ENCODE measurements around the gene TFAP2C.

Gene TFAP2C

GRCh38 chr20:56676001-56676400, 46.9 kb downstream of the TFAP2C start:
- Histone ChIP-seq H2AFZ (ENCODE audit: insufficient read depth, low read length, poor library complexity) (no peak overlapping the region), H3K79me1 (ENCODE audit: low read length) (no peaks in the 10 kb centered on the region), H3K4ac (ENCODE audit: low read depth, low read length) (no peak overlapping the region), H3K27ac (ENCODE audit: low read depth, low read length) (no peak overlapping the region), H3K14ac (ENCODE audit: low read length) (no peak overlapping the region), H2BK120ac (ENCODE audit: insufficient read depth, low read length, poor library complexity) (no peak overlapping the region), H4K12ac (ENCODE audit: low read depth, low read length) (no peak overlapping the region), H3K9ac (ENCODE audit: low read length) (no peak overlapping the region), H3K23ac (ENCODE audit: low read length) (no peak overlapping the region), H2BK5ac (ENCODE audit: low read depth, low read length, poor library complexity) (no peak overlapping the region), H3K4me3 (ENCODE audit: low read depth, low read length) (no peak overlapping the region), H4K8ac (ENCODE audit: low read depth, low read length) (no peak overlapping the region), H3K9me3 (ENCODE audit: insufficient read depth, low read depth, low read length) (no peaks in the 10 kb centered on the region), H3K4me1 (ENCODE audit: control insufficient read depth in 1 of 2, insufficient read depth in 2 of 2, low read length in 2 of 2) (no peaks in the 10 kb centered on the region), H3K36me3 (ENCODE audit: control insufficient read depth in 1 of 2, insufficient read depth in 2 of 2, low read length in 2 of 2) (no peaks in the 10 kb centered on the region), H4K91ac (ENCODE audit: low read depth, low read length) (no peak overlapping the region), H3K27me3 (ENCODE audit: insufficient read depth, low read length) (no peaks in the 10 kb centered on the region), H3K18ac (ENCODE audit: low read length) (no peak overlapping the region), H3K79me2 (ENCODE audit: control insufficient read depth, insufficient read depth, low read length, poor library complexity) (no peaks in the 10 kb centered on the region), H2BK12ac (ENCODE audit: low read length) (no peak overlapping the region), H2AK5ac (ENCODE audit: low read length) (no peak overlapping the region), H3K4me2 (ENCODE audit: low read length) (no peak overlapping the region)
- DNase-seq: no peak
- no CpG with 5 or more reads among the region's 12 CpGs for WGBS (ENCODE audit: extremely low coverage, insufficient coverage, insufficient read length)

DNA sequence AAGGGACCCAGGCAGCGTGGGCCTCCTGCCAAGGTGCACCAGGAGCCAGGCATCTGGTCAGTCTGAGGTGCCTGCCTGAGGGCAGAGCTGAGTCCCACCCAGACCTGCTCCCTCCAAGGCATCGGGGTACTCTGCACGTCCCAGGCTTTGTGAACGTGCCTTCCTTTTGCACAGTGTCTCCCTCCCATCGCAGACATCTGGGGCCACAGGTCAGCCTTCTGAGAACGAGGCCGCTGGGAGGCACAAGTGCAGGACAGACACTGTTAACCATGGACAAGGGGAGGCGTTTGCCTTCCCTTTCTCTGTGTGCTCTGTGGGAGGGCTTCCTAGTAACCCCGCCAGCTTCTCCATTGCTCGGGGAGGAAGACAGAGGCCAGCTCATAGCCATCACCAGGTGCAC, 47.6 kb downstream of the TFAP2C start:
- Histone ChIP-seq H3K4me3 (ENCODE audit: low read depth, low read length) (no peak overlapping the region), H3K9me3 (ENCODE audit: insufficient read depth, low read depth, low read length) (no peaks in the 10 kb centered on the region), H3K4ac (ENCODE audit: low read depth, low read length) (no peak overlapping the region), H3K14ac (ENCODE audit: low read length) (no peak overlapping the region), H4K91ac (ENCODE audit: low read depth, low read length) (no peak overlapping the region), H3K27ac (ENCODE audit: low read depth, low read length) (no peak overlapping the region), H3K36me3 (ENCODE audit: control insufficient read depth in 1 of 2, insufficient read depth in 2 of 2, low read length in 2 of 2) (no peaks in the 10 kb centered on the region), H3K23ac (ENCODE audit: low read length) (no peak overlapping the region), H3K4me1 (ENCODE audit: control insufficient read depth in 1 of 2, insufficient read depth in 2 of 2, low read length in 2 of 2) (no peaks in the 10 kb centered on the region), H2AFZ (ENCODE audit: insufficient read depth, low read length, poor library complexity) (no peak overlapping the region), H4K12ac (ENCODE audit: low read depth, low read length) (no peak overlapping the region), H3K9ac (ENCODE audit: low read length) (no peak overlapping the region), H2BK5ac (ENCODE audit: low read depth, low read length, poor library complexity) (no peak overlapping the region), H3K18ac (ENCODE audit: low read length) (no peak overlapping the region), H3K4me2 (ENCODE audit: low read length) (no peak overlapping the region), H3K27me3 (ENCODE audit: insufficient read depth, low read length) (no peaks in the 10 kb centered on the region), H4K8ac (ENCODE audit: low read depth, low read length) (no peak overlapping the region), H2BK120ac (ENCODE audit: insufficient read depth, low read length, poor library complexity) (no peak overlapping the region), H3K79me1 (ENCODE audit: low read length) (no peaks in the 10 kb centered on the region), H3K79me2 (ENCODE audit: control insufficient read depth, insufficient read depth, low read length, poor library complexity) (no peaks in the 10 kb centered on the region), H2AK5ac (ENCODE audit: low read length) (peak overlapping the region; percentile 12), H2BK12ac (ENCODE audit: low read length) (no peak overlapping the region)
- no CpG with 5 or more reads among the region's 10 CpGs for WGBS (ENCODE audit: extremely low coverage, insufficient coverage, insufficient read length)
- no peak for DNase-seq

DNA sequence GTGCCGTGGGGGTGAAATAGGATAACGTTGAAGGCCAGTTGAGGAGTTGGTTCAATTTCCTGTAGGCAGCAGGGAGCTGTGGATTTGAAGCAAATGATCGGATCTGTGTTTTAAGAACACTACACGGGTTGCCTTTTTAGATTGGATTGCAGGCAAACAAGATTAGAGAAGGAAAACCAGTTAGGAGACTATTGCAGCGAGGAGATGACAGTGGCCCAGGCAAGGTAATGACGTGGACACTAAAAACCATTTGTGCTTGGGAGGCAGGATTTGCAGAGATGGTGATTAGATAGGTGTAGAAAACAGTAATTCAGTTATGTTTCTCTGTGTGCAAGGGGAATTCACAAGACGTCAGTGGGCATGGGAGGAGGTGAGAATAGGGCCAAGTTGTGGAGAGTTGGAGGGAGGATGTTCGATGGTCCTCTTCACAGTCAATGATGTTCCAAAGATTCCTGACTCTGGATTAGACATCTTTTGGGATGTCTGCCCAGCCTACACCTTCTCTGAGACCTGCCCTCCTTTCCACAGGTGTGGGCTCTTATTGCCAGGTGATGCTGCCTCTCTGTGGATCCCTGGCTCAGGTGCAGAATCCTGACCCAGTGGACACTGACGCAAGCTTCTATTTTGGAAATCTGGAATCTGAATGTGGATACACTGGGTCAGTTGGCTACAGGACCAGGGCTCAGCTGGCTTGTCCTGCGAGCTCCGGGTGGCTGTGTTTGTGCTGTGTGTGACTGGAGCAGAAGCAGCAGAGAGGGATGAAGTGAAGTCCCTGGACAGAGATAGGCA, 54.2 kb downstream of the TFAP2C start:
- H3K36me3 ChIP-seq (ENCODE audit: control insufficient read depth in 1 of 2, insufficient read depth in 2 of 2, low read length in 2 of 2): no peaks in the 10 kb centered on the region
- peaks cover 0 to 2% of the 10 kb centered on the region in 2 experiments for H3K4me1 ChIP-seq (ENCODE audit: control insufficient read depth in 1 of 2, insufficient read depth in 2 of 2, low read length in 2 of 2)
- no peaks in the 10 kb centered on the region for H3K79me2 ChIP-seq (ENCODE audit: control insufficient read depth, insufficient read depth, low read length, poor library complexity)
- H3K4me2 ChIP-seq (ENCODE audit: low read length): no peak overlapping the region
- H3K27ac ChIP-seq (ENCODE audit: low read depth, low read length): no peak overlapping the region
- WGBS (ENCODE audit: extremely low coverage, insufficient coverage, insufficient read length): no CpG with 5 or more reads among the region's 11 CpGs
- H2BK120ac ChIP-seq (ENCODE audit: insufficient read depth, low read length, poor library complexity): peak overlapping the region; percentile 68
- peak; percentile 78 to 95 for DNase-seq
- no peak overlapping the region for H3K9ac ChIP-seq (ENCODE audit: low read length)
- H4K12ac ChIP-seq (ENCODE audit: low read depth, low read length): no peak overlapping the region
- no peak overlapping the region for H3K23ac ChIP-seq (ENCODE audit: low read length)
- no peaks in the 10 kb centered on the region for H3K9me3 ChIP-seq (ENCODE audit: insufficient read depth, low read depth, low read length)
- peak overlapping the region; percentile 58 for H4K8ac ChIP-seq (ENCODE audit: low read depth, low read length)
- H2BK12ac ChIP-seq (ENCODE audit: low read length): no peak overlapping the region
- H3K4me3 ChIP-seq (ENCODE audit: low read depth, low read length): no peak overlapping the region
- H4K91ac ChIP-seq (ENCODE audit: low read depth, low read length): peak overlapping the region; percentile 70
- no peak overlapping the region for H3K14ac ChIP-seq (ENCODE audit: low read length)
- peaks cover 1% of the 10 kb centered on the region for H3K79me1 ChIP-seq (ENCODE audit: low read length)
- H3K18ac ChIP-seq (ENCODE audit: low read length): no peak overlapping the region
- H2BK5ac ChIP-seq (ENCODE audit: low read depth, low read length, poor library complexity): no peak overlapping the region
- no peak overlapping the region for H3K4ac ChIP-seq (ENCODE audit: low read depth, low read length)
- no peaks in the 10 kb centered on the region for H3K27me3 ChIP-seq (ENCODE audit: insufficient read depth, low read length)
- peak overlapping the region; percentile 64 for H2AK5ac ChIP-seq (ENCODE audit: low read length)
- no peak overlapping the region for H2AFZ ChIP-seq (ENCODE audit: insufficient read depth, low read length, poor library complexity)

GRCh38 chr20:56685879-56686278, 56.8 kb downstream of the TFAP2C start:
- Histone ChIP-seq H2BK12ac (ENCODE audit: low read length) (no peak overlapping the region), H3K4ac (ENCODE audit: low read depth, low read length) (no peak overlapping the region), H2AK5ac (ENCODE audit: low read length) (no peak overlapping the region), H2BK5ac (ENCODE audit: low read depth, low read length, poor library complexity) (no peak overlapping the region), H3K23ac (ENCODE audit: low read length) (no peak overlapping the region), H3K18ac (ENCODE audit: low read length) (no peak overlapping the region), H3K9me3 (ENCODE audit: insufficient read depth, low read depth, low read length) (no peaks in the 10 kb centered on the region), H3K36me3 (ENCODE audit: control insufficient read depth in 1 of 2, insufficient read depth in 2 of 2, low read length in 2 of 2) (no peaks in the 10 kb centered on the region), H3K79me1 (ENCODE audit: low read length) (peaks cover 1% of the 10 kb centered on the region), H3K9ac (ENCODE audit: low read length) (no peak overlapping the region), H4K91ac (ENCODE audit: low read depth, low read length) (no peak overlapping the region), H3K79me2 (ENCODE audit: control insufficient read depth, insufficient read depth, low read length, poor library complexity) (no peaks in the 10 kb centered on the region), H3K4me2 (ENCODE audit: low read length) (no peak overlapping the region), H4K8ac (ENCODE audit: low read depth, low read length) (no peak overlapping the region), H4K12ac (ENCODE audit: low read depth, low read length) (no peak overlapping the region), H2AFZ (ENCODE audit: insufficient read depth, low read length, poor library complexity) (no peak overlapping the region), H3K27ac (ENCODE audit: low read depth, low read length) (no peak overlapping the region), H3K4me1 (ENCODE audit: control insufficient read depth in 1 of 2, insufficient read depth in 2 of 2, low read length in 2 of 2) (peaks cover 11 to 14% of the 10 kb centered on the region in 2 experiments), H2BK120ac (ENCODE audit: insufficient read depth, low read length, poor library complexity) (no peak overlapping the region), H3K14ac (ENCODE audit: low read length) (no peak overlapping the region), H3K4me3 (ENCODE audit: low read depth, low read length) (no peak overlapping the region), H3K27me3 (ENCODE audit: insufficient read depth, low read length) (no peaks in the 10 kb centered on the region)
- no CpG with 5 or more reads among the region's 16 CpGs for WGBS (ENCODE audit: extremely low coverage, insufficient coverage, insufficient read length)
- no peak for DNase-seq
